CD4-positive, alpha-beta memory T cell (primary cell): ENCODE results near the gene NUCB1. TPM values are rescaled to one million over a fixed set of nuclear protein-coding genes. Genes with fewer than 3 reads are reported as not detected.

Source experiments
- CTCF ChIA-PET: fragments of 350-600 bp; sonication (Branson Sonifier 250); formaldehyde crosslinking; loops from one replicate; lab custom pipeline; 2021; ENCODE audit warnings: inconsistent platforms; ENCODE audit not compliant: partially characterized antibody; lab: Charles Lee
- POLR2A ChIA-PET: fragments of 350-600 bp; sonication (Branson Sonifier 250); formaldehyde crosslinking; loops from one replicate; lab custom pipeline; 2021; ENCODE audit not compliant: partially characterized antibody; lab: Charles Lee
- DNase-seq, 5 donors: peaks; one replicate each; pipeline versions ENCODE4 v3.0.0 to v3.0.0-alpha.2; 2020 to 2022; ENCODE audit warnings: mixed read lengths in 1 of 5
- H3K27ac ChIP-seq: one replicate; pipeline ENCODE4 v1.7.0; 2013; ENCODE audit warnings: low read depth, low read length
- H3K27me3 ChIP-seq: 2 replicates; pipeline ENCODE4 v1.7.0; 2013; ENCODE audit warnings: mild to moderate bottlenecking, low read length, moderate library complexity; ENCODE audit not compliant: insufficient read depth
- H3K36me3 ChIP-seq: 2 replicates; pipeline ENCODE4 v1.7.0; 2013; ENCODE audit warnings: mild to moderate bottlenecking, low read length, moderate library complexity; ENCODE audit not compliant: insufficient read depth
- H3K4me1 ChIP-seq: 2 replicates; pipeline ENCODE4 v1.7.0; 2013; ENCODE audit warnings: mild to moderate bottlenecking, low read length, moderate library complexity; ENCODE audit not compliant: insufficient read depth
- H3K4me3 ChIP-seq, 2 donors: one replicate each; pipeline ENCODE4 v1.7.0; 2013; ENCODE audit warnings: low read length in 2 of 2, mild to moderate bottlenecking in 1 of 2
- H3K9me3 ChIP-seq, 2 donors: one replicate each; pipeline ENCODE4 v1.7.0; 2013; ENCODE audit warnings: low read length in 2 of 2, control low read depth in 1 of 2; ENCODE audit not compliant: control insufficient read depth in 1 of 2
- H3K27ac Mint-ChIP-seq, 7 donors: one replicate each; pipeline ENCODE4 v1.8.0; 2020 to 2021; ENCODE audit warnings: mixed read lengths in 7 of 7, mild to moderate bottlenecking in 6 of 7, inconsistent platforms in 3 of 7, moderate library complexity in 3 of 7
- H3K27me3 Mint-ChIP-seq, 2 donors: one replicate each; pipeline ENCODE4 v1.8.0; 2020 to 2021; ENCODE audit warnings: mixed read lengths in 2 of 2
- H3K36me3 Mint-ChIP-seq, 2 donors: one replicate each; pipeline ENCODE4 v1.8.0; 2020 to 2021; ENCODE audit warnings: mixed read lengths in 2 of 2, inconsistent platforms in 1 of 2, mild to moderate bottlenecking in 1 of 2
- H3K4me1 Mint-ChIP-seq, 4 donors: one replicate each; pipeline ENCODE4 v1.8.0; 2020 to 2021; ENCODE audit warnings: mixed read lengths in 4 of 4, mild to moderate bottlenecking in 1 of 4
- H3K4me3 Mint-ChIP-seq, 8 donors: one replicate each; pipeline ENCODE4 v1.8.0; 2020 to 2021; ENCODE audit warnings: mixed read lengths in 8 of 8, mild to moderate bottlenecking in 7 of 8, moderate library complexity in 6 of 8, inconsistent platforms in 3 of 8
- H3K9me3 Mint-ChIP-seq, 8 donors: one replicate each; pipeline ENCODE4 v1.8.0; 2020 to 2021; ENCODE audit warnings: mixed read lengths in 8 of 8, mild to moderate bottlenecking in 5 of 8, inconsistent platforms in 3 of 8, moderate library complexity in 1 of 8
- intact Hi-C: fragments of 100-400 bp; cut with micrococcal nuclease; formaldehyde crosslinking; loops from one replicate; pipeline ENCODE4 v1.15.1; 2023
- polyA plus RNA-seq, 2 donors: library from polyadenylated mRNA; unstranded; fragments of 300-500 nt; fragmentation: Illumina TruSeq; gene quantifications; one replicate each; pipeline ENCODE4 v1.2.3, GENCODE V29; 2021
- total RNA-seq, 2 experiments: library from RNA; stranded (reverse); gene quantifications; one replicate each; pipeline ENCODE4 v1.2.3, GENCODE V29; 2021

NUCB1 gene
- total and polyA plus RNA-seq, 4 experiments from 2014 or later = 65.3 to 145 (median 129) TPM

DNA sequence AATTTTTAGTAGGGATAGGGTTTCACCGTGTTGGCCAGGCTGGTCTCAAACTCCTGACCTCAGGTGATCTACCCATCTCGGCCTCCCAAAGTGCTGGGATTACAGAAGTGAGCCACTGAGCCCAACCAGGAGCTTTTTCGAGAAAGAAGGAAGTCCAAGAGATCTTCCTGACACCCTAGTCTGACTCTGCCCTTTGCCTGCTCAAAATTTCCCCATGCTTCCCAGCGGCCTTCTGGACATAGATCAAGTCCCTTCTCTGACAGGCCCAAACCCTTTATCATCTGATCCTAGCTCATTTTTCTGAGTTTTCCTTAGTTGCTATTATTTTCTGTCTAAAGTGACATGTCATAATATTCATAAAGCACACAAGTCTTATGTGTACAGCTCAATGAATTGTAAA lies 53.0 kb downstream of the NUCB1 start:
- Histone ChIP-seq H3K4me1 (peaks cover 20% of the 10 kb centered on the region), H3K27me3 (no peaks in the 10 kb centered on the region), H3K27ac (no peak overlapping the region), H3K9me3 (no peaks in the 10 kb centered on the region), H3K4me3 (no peak overlapping the region), H3K36me3 (no peaks in the 10 kb centered on the region)
- peaks cover 12 to 34% (median 27%) of the 10 kb centered on the region in 4 donors for H3K4me1 Mint-ChIP-seq
- peaks cover 6 to 18% of the 10 kb centered on the region in 2 donors for H3K36me3 Mint-ChIP-seq
- ChIA-PET CTCF (interaction anchor here (0.6 to 3.1 kb wide), 9 partner anchors 10 to 199 kb away, joined by 3 to 15 read pairs (median 3); partner anchors contain the start of genes GYS1 and RUVBL2), POLR2A (interaction anchor here (1.2 to 6.8 kb wide), 5 partner anchors 9 to 80 kb away, joined by 4 to 99 read pairs (median 13); partner anchors contain the start of genes FTL, GYS1, PPP1R15A and RUVBL2)
- H3K9me3 Mint-ChIP-seq = no peaks in the 10 kb centered on the region
- intact Hi-C loops = no loop called here
- H3K4me3 Mint-ChIP-seq = peak overlapping the region in 3 of 8 donors; percentile 0 to 32 (median 10)
- DNase-seq = no peak
- H3K27me3 Mint-ChIP-seq = no peaks in the 10 kb centered on the region
- peak overlapping the region in 1 of 7 donors; percentile 31 for H3K27ac Mint-ChIP-seq

- Histone ChIP-seq H3K36me3 (no peaks in the 10 kb centered on the region), H3K4me3 (peak overlapping the region in 1 of 2 donors; percentile 87), H3K27ac (peak overlapping the region; percentile 86), H3K4me1 (peaks cover 20% of the 10 kb centered on the region), H3K27me3 (no peaks in the 10 kb centered on the region), H3K9me3 (no peaks in the 10 kb centered on the region)
- H3K27me3 Mint-ChIP-seq = no peaks in the 10 kb centered on the region
- intact Hi-C loops = loop anchor here (1.0 kb wide), 2 partner anchors 11 to 21 kb away; partner anchors contain the start of genes DHDH and FTL
- CTCF ChIA-PET = interaction anchor here (0.6 to 3.1 kb wide), 7 partner anchors 12 to 200 kb away, joined by 3 to 15 read pairs (median 3); partner anchors contain the start of genes GYS1 and RUVBL2
- POLR2A ChIA-PET = interaction anchor here (0.6 to 6.8 kb wide), 10 partner anchors 12 to 234 kb away, joined by 3 to 99 read pairs (median 8); partner anchors contain the start of genes DHDH, FTL, GYS1 and NUCB1
- H3K9me3 Mint-ChIP-seq = no peaks in the 10 kb centered on the region
- H3K4me1 Mint-ChIP-seq = peaks cover 12 to 34% (median 27%) of the 10 kb centered on the region in 4 donors
- H3K36me3 Mint-ChIP-seq = peaks cover 6 to 18% of the 10 kb centered on the region in 2 donors
- no peak for DNase-seq
- peak overlapping the region; percentile 67 to 92 (median 86) for H3K27ac Mint-ChIP-seq
- H3K4me3 Mint-ChIP-seq = peak overlapping the region; percentile 79 to 94 (median 90)
Observed at GRCh38 chr19:48953990-48954594, 54.0 kb downstream of the NUCB1 start.

GRCh38 chr19:48954595-48955307 lies 54.6 kb downstream of the NUCB1 start, which contains the start of gene BAX:
Gene BAX (plus strand): TSS chr19:48954875. CDS start chr19:48954929, 54 bp downstream.
- H3K27ac ChIP-seq = peak within 1 kb of the TSS; percentile 86
- no peaks in the 10 kb centered on the region for H3K36me3 ChIP-seq
- peak within 1 kb of the TSS; percentile 76 to 87 for H3K4me3 ChIP-seq
- intact Hi-C loops = loop anchor here (1.0 kb wide), 2 partner anchors 11 to 21 kb away; partner anchors contain the start of genes DHDH and FTL
- POLR2A ChIA-PET = interaction anchor here (0.6 to 6.8 kb wide), 10 partner anchors 11 to 234 kb away, joined by 3 to 99 read pairs (median 8); partner anchors contain the start of genes DHDH, FTL, GYS1 and NUCB1
- CTCF ChIA-PET = interaction anchor here (1.3 to 3.1 kb wide), 4 partner anchors 11 to 159 kb away, joined by 3 to 15 read pairs (median 8); partner anchors contain the start of genes GYS1 and RUVBL2
- Mint-ChIP-seq H3K4me1 (peaks cover 12 to 34% (median 27%) of the 10 kb centered on the region in 4 donors), H3K9me3 (no peaks in the 10 kb centered on the region), H3K4me3 (peak within 1 kb of the TSS; percentile 79 to 94 (median 90)), H3K27ac (peak within 1 kb of the TSS; percentile 77 to 92 (median 86)), H3K27me3 (no peaks in the 10 kb centered on the region), H3K36me3 (peaks cover 6 to 18% of the 10 kb centered on the region in 2 donors)
- no peaks in the 10 kb centered on the region for H3K27me3 ChIP-seq
- peaks cover 23% of the 10 kb centered on the region for H3K4me1 ChIP-seq
- peak; percentile 69 to 81 (median 74) for DNase-seq
- no peaks in the 10 kb centered on the region for H3K9me3 ChIP-seq

GRCh38 chr19:48955308-48955958 lies 55.3 kb downstream of the NUCB1 start:
- no peaks in the 10 kb centered on the region for H3K9me3 Mint-ChIP-seq
- Histone ChIP-seq H3K9me3 (no peaks in the 10 kb centered on the region), H3K4me1 (peaks cover 25% of the 10 kb centered on the region), H3K27ac (peak overlapping the region; percentile 86), H3K4me3 (peak overlapping the region; percentile 76 to 87), H3K36me3 (no peaks in the 10 kb centered on the region), H3K27me3 (no peaks in the 10 kb centered on the region)
- peak overlapping the region; percentile 79 to 93 (median 90) for H3K4me3 Mint-ChIP-seq
- H3K27me3 Mint-ChIP-seq = no peaks in the 10 kb centered on the region
- CTCF ChIA-PET = interaction anchor here (0.8 to 1.3 kb wide), 2 partner anchors 15 to 160 kb away, joined by 3 to 4 read pairs; no protein-coding TSS in a partner anchor
- peaks cover 12 to 34% (median 27%) of the 10 kb centered on the region in 4 donors for H3K4me1 Mint-ChIP-seq
- peaks cover 6 to 18% of the 10 kb centered on the region in 2 donors for H3K36me3 Mint-ChIP-seq
- DNase-seq = no peak
- POLR2A ChIA-PET = interaction anchor here (2.2 to 6.8 kb wide), 5 partner anchors 10 to 83 kb away, joined by 10 to 99 read pairs (median 13); partner anchors contain the start of genes FTL, GYS1, NUCB1 and PPP1R15A
- H3K27ac Mint-ChIP-seq = peak overlapping the region; percentile 68 to 90 (median 86)
- intact Hi-C loops = no loop called here

- Mint-ChIP-seq H3K9me3 (peaks cover 0 to 1% (median 0%) of the 10 kb centered on the region in 8 donors), H3K4me1 (peaks cover 24 to 57% (median 41%) of the 10 kb centered on the region in 4 donors), H3K27ac (peak overlapping the region in 3 of 7 donors; percentile 19 to 62 (median 36)), H3K27me3 (no peaks in the 10 kb centered on the region), H3K36me3 (peaks cover 6 to 18% of the 10 kb centered on the region in 2 donors), H3K4me3 (peak overlapping the region in 3 of 8 donors; percentile 13 to 42 (median 13))
- no peak overlapping the region for H3K4me3 ChIP-seq
- H3K9me3 ChIP-seq = no peaks in the 10 kb centered on the region
- peaks cover 38% of the 10 kb centered on the region for H3K4me1 ChIP-seq
- intact Hi-C loops = no loop called here
- ChIA-PET CTCF (interaction anchor here (0.6 to 1.2 kb wide), 2 partner anchors 12 to 118 kb away, joined by 3 read pairs; no protein-coding TSS in a partner anchor), POLR2A (interaction anchor here (1.1 to 6.8 kb wide), 3 partner anchors 8 to 233 kb away, joined by 3 to 99 read pairs (median 5); partner anchors contain the start of gene FTL)
- DNase-seq = no peak
- no peaks in the 10 kb centered on the region for H3K27me3 ChIP-seq
- no peaks in the 10 kb centered on the region for H3K36me3 ChIP-seq
- no peak overlapping the region for H3K27ac ChIP-seq
Observed at GRCh38 chr19:48958006-48958405, 57.9 kb downstream of the NUCB1 start.
